NCI-H446 (cell line): Measurements from ENCODE around the gene MTCL3.

ENCODE experiments used
- DNase-seq, 2 experiments: peaks; one replicate each; lab custom pipeline; 2025; lab: John Stamatoyannopoulos, UW

MTCL3 gene

GRCh38 chr6:127515234-127515793 lies 3.8 kb downstream of the MTCL3 start:
- no peak for DNase-seq

GRCh38 chr6:127514773-127515227 lies 4.3 kb downstream of the MTCL3 start:
- DNase-seq = no peak

- DNase-seq = no peak
Measured at GRCh38 chr6:127514179-127514772, 4.9 kb downstream of the MTCL3 start.

GRCh38 chr6:127513425-127513824 lies 5.7 kb downstream of the MTCL3 start:
- no peak for DNase-seq

- DNase-seq = no peak
Measured at GRCh38 chr6:127510876-127511275, 8.3 kb downstream of the MTCL3 start.

- DNase-seq = no peak
Measured at GRCh38 chr6:127506894-127507293, 12.2 kb downstream of the MTCL3 start.

GRCh38 chr6:127503022-127503421 lies 16.1 kb downstream of the MTCL3 start:
- no peak for DNase-seq

GRCh38 chr6:127497410-127497809 lies 21.7 kb downstream of the MTCL3 start:
- no peak for DNase-seq

GRCh38 chr6:127496471-127496870 lies 22.7 kb downstream of the MTCL3 start:
- no peak for DNase-seq

- DNase-seq = no peak
Measured at GRCh38 chr6:127494240-127494767, 24.8 kb downstream of the MTCL3 start.

GRCh38 chr6:127489248-127489647 lies 29.9 kb downstream of the MTCL3 start:
- DNase-seq = no peak

- DNase-seq = no peak
Measured at GRCh38 chr6:127486934-127487333, 32.2 kb downstream of the MTCL3 start.

- DNase-seq = no peak
Measured at GRCh38 chr6:127484212-127484863, 34.8 kb downstream of the MTCL3 start.

GRCh38 chr6:127483399-127484055 lies 35.6 kb downstream of the MTCL3 start:
- no peak for DNase-seq

- no peak for DNase-seq
Measured at GRCh38 chr6:127482325-127482724, 36.8 kb downstream of the MTCL3 start.

- DNase-seq = no peak
Measured at GRCh38 chr6:127481628-127482027, 37.5 kb downstream of the MTCL3 start.

GRCh38 chr6:127481111-127481510 lies 38.0 kb downstream of the MTCL3 start:
- no peak for DNase-seq

GRCh38 chr6:127477658-127478057 lies 41.5 kb downstream of the MTCL3 start:
- no peak for DNase-seq

GRCh38 chr6:127475823-127476176 lies 43.3 kb downstream of the MTCL3 start:
- no peak for DNase-seq

- no peak for DNase-seq
Measured at GRCh38 chr6:127475135-127475822, 43.9 kb downstream of the MTCL3 start.

- DNase-seq = no peak
Measured at GRCh38 chr6:127471379-127472255, 47.5 kb downstream of the MTCL3 start.
